GM13977 (cell line): ENCODE measurements around the gene MORC4.

Experiments used
- DNase-seq: peaks from one replicate; pipeline ENCODE4 v3.0.0; 2012; ENCODE audit warnings: low spot score
- CTCF ChIP-seq: IDR thresholded peaks from 2 replicates; pipeline ENCODE4 v1.5.1; 2012; ENCODE audit warnings: mild to moderate bottlenecking, control low read depth; ENCODE audit not compliant: insufficient read depth; ENCODE audit errors: extremely low read depth, missing control alignments
- in situ Hi-C: fragments of 300-500 bp; cut with MboI; formaldehyde crosslinking; loops from one replicate; pipeline ENCODE4 v1.12.0; 2022; ENCODE audit warnings: low sequenced_read_pairs, low pct_unique_long_range_greater_than_20kb, mixed read lengths, inconsistent platforms; ENCODE audit not compliant: unreplicated experiment

Gene MORC4

GRCh38 chrX:106999002-106999975, 723 bp downstream of the MORC4 start:
- DNase-seq = peak; percentile 11
- TF ChIP-seq CTCF = peak; percentile 37
- in situ Hi-C loops = no loop called here

GRCh38 chrX:106997611-106998010, 2.4 kb downstream of the MORC4 start:
- no peak for TF ChIP-seq CTCF
- DNase-seq = no peak
- in situ Hi-C loops = no loop called here

GRCh38 chrX:106995678-106996077, 4.3 kb downstream of the MORC4 start:
- in situ Hi-C loops = no loop called here
- DNase-seq = no peak
- TF ChIP-seq CTCF = no peak

- TF ChIP-seq CTCF = no peak
- DNase-seq = no peak
- in situ Hi-C loops = no loop called here
Measured at GRCh38 chrX:106987488-106987887, 12.5 kb downstream of the MORC4 start.

- no peak for TF ChIP-seq CTCF
- in situ Hi-C loops = no loop called here
- no peak for DNase-seq
Measured at GRCh38 chrX:106980952-106981626, 18.9 kb downstream of the MORC4 start.

- in situ Hi-C loops = no loop called here
- TF ChIP-seq CTCF = no peak
Measured at GRCh38 chrX:106976416-106976815, 23.6 kb downstream of the MORC4 start.

More at GRCh38 chrX:106976416-106976815, 23.6 kb downstream of the MORC4 start:
- no peak for DNase-seq
